H7 (cell line): Measurements from ENCODE around the gene NIBAN1. TPM values are rescaled to one million over a fixed set of nuclear protein-coding genes. Genes with fewer than 3 reads are reported as not detected.
"Not testable (repeated sequence)": the region's sequence is repeated elsewhere in the genome, so short reads cannot be mapped to it uniquely, and the experiment has no call there.

ENCODE experiments used
- DNase-seq: peaks from one replicate; pipeline ENCODE4 v3.0.0; 2012
- H3K27me3 ChIP-seq: 2 replicates; pipeline ENCODE4 v1.6.0; 2011; ENCODE audit warnings: mild to moderate bottlenecking, low read length; ENCODE audit not compliant: control insufficient read depth, insufficient read depth
- H3K36me3 ChIP-seq: replicated peaks from 2 replicates; pipeline ENCODE4 v1.5.1; 2011; ENCODE audit warnings: low read length; ENCODE audit not compliant: control insufficient read depth, insufficient read depth
- H3K4me3 ChIP-seq: 2 replicates; pipeline ENCODE4 v1.5.1; 2011; ENCODE audit warnings: low read depth, mild to moderate bottlenecking, control low read depth, low read length, moderate library complexity; ENCODE audit not compliant: insufficient read depth
- total RNA-seq: library from RNA; depleted of rRNA; stranded (reverse); fragments of >200 nt; shearing (Covaris generic); gene quantifications from 2 replicates; pipeline ENCODE4 v1.2.3, GENCODE V29; 2014; rRNA removed

NIBAN1 gene, protein sequence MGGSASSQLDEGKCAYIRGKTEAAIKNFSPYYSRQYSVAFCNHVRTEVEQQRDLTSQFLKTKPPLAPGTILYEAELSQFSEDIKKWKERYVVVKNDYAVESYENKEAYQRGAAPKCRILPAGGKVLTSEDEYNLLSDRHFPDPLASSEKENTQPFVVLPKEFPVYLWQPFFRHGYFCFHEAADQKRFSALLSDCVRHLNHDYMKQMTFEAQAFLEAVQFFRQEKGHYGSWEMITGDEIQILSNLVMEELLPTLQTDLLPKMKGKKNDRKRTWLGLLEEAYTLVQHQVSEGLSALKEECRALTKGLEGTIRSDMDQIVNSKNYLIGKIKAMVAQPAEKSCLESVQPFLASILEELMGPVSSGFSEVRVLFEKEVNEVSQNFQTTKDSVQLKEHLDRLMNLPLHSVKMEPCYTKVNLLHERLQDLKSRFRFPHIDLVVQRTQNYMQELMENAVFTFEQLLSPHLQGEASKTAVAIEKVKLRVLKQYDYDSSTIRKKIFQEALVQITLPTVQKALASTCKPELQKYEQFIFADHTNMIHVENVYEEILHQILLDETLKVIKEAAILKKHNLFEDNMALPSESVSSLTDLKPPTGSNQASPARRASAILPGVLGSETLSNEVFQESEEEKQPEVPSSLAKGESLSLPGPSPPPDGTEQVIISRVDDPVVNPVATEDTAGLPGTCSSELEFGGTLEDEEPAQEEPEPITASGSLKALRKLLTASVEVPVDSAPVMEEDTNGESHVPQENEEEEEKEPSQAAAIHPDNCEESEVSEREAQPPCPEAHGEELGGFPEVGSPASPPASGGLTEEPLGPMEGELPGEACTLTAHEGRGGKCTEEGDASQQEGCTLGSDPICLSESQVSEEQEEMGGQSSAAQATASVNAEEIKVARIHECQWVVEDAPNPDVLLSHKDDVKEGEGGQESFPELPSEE
- total RNA-seq, result 3.6 and 3.8 TPM in 2 replicates

DNA sequence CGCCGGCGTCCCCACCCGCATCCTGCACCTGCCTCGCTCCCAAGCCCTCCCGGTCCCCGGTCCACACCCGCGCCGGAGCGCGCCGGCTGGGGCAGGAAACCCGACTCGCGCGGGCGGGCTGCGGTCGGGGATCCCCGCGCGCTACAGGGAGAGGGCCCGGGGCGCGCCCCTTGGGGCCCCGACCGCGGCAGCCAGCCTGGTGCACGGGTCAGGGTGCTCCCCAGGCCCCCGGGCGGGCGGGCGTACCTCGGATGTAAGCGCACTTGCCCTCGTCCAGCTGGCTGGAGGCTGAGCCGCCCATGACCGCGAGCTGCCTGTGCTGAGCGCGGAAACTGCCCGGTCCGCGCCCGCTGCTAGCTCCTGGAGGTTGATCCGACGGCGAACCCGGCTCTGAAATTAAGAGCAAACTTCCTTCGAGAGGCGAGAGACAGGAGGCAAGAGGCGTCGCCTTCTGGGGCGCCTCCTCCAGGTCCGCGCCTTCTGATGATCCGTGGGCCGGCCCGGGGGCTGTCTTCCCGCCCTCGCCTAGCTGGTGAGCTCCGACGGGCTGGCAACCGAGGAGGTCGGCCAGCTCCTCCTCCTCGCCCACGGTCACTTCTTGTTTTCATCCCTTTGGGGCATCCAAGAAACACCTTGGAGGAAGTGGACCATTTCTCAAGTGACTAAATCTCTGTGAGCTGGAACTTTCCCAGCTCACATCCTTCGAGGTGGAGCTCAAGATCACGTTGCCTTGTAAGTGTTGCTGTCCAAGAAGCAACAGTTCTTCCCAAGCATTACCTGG, at the start of gene NIBAN1:
Gene NIBAN1, minus strand, starts transcription at position 453 of the 781 bp plus-strand sequence. Its CDS starts 152 bp downstream, at position 301.
- H3K27me3 ChIP-seq, result peaks cover 38% of the 10 kb centered on the region
- peak within 1 kb of the TSS; percentile 63 for H3K4me3 ChIP-seq
- no peaks in the 10 kb centered on the region for H3K36me3 ChIP-seq
- peak; percentile 85 for DNase-seq

DNA sequence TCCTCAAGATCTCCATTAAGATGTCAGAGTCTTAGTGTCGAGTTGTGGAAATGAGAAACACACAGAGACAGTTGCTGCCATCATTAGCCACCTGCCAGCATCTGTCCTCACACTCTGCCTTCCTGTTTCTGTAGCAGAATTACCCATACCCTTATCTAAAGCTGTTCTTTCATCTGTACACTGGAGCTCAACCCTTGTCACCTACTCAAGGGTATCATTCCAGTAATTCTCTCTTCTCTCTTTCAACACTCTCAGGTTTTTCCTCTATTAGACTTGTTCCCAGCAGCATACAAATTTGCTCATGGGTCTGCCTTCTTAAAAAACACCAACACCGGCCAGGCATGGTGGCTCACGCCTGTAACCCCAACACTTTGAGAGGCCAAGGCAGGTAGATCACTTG, 43.7 kb upstream of the NIBAN1 start:
- no peak for DNase-seq
- no peaks in the 10 kb centered on the region for H3K27me3 ChIP-seq
- H3K36me3 ChIP-seq, result no peaks in the 10 kb centered on the region
- no peak overlapping the region for H3K4me3 ChIP-seq

DNA sequence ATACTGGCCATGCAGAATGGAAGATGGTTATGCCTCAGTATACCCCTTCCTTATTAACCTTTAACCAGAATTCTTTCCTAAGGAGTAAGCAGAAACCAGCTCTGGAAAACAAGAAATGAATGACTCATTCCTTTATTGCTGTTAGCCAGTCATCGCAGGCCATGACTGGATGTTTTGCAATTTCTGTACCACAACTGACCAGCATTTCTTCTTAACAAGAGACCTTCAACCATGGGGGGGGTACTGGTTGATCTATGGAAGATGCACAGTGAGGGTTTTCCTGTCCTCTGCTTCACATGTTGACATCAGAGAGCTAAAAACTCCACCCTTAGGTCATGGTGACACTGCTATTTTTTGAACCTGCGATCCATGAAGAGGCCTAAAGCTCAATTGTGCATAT, 43.0 kb upstream of the NIBAN1 start:
- no peaks in the 10 kb centered on the region for H3K36me3 ChIP-seq
- no peak overlapping the region for H3K4me3 ChIP-seq
- no peaks in the 10 kb centered on the region for H3K27me3 ChIP-seq
- DNase-seq, result no peak

DNA sequence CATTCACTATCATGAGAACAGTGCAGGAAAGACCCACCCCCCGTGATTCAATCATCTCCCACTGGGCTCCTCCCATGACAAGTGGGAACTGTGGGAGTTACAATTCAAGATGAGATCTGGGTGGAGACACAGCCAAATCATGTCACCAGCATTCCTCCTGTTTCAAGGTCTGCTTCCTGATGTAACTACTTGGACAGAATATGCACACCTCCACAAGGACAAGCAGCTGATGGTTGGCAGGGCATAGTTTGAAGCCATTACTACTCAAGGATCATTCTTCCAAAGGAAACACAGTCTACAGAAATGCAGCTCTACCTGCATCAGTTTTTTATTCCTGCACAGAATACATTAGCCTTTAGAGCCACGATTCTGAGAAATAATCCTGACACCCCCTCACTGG, 42.6 kb upstream of the NIBAN1 start:
- Histone ChIP-seq H3K36me3 (no peaks in the 10 kb centered on the region), H3K4me3 (no peak overlapping the region), H3K27me3 (no peaks in the 10 kb centered on the region)
- DNase-seq, result no peak

DNA sequence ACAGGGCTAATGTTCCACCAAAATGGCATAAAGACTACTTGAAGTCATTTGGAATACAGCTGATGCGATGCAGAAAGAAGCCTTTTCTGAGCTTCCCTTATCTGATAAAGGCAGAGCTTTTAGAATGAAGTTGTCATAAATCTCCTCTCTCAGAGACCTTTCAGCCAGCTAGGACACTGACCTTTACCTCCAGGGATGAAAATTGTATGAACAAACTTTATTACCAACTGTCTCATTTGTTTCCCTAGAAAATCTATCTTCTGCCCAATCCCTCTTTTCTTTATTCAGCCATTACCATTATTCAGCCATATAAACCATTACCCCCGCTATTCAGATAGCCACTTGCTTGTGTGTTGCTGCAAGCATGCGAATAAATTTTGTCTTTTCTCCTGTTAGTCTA, 41.3 kb upstream of the NIBAN1 start:
- DNase-seq, result no peak
- Histone ChIP-seq H3K4me3 (no peak overlapping the region), H3K36me3 (no peaks in the 10 kb centered on the region), H3K27me3 (no peaks in the 10 kb centered on the region)

DNA sequence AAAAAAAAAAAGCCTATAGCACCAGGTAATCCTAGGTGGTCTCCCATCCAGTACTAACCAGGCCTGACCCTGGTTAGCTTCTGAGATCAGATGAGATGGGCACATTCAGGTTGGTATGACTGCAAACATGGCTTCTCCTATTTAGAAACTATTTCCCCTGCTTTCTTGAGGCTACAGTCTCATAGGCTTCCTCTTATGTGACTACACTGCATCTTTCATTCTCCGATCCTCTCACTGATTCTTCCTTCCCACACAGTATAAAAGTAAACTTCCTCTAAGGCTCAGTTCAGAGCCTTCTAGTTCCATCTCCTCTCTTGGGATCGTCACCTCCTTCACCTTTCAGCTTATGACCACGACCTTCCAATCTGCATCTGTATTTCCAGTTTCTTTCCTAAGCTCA, 40.6 kb upstream of the NIBAN1 start:
- Histone ChIP-seq H3K4me3 (no peak overlapping the region), H3K36me3 (no peaks in the 10 kb centered on the region), H3K27me3 (no peaks in the 10 kb centered on the region)
- DNase-seq, result no peak

DNA sequence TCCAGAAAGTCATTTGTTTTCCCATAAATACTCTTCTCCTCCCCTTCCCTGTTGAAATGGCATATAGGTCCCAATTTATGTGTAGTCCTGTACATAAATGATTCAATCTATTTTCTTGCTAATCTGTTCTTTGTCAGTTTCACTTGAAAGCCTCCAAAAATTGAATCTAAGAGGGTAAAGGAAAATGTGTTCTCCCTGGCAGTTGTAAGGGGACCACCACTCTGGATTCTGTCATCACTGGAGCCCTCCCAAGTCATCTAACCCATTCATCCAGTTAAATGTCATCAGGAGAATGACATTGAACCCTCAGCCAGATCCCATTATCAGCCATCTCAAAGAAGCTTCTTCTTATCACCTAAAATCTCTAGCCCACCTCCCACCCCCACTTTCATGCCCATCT, 36.1 kb upstream of the NIBAN1 start:
- no peaks in the 10 kb centered on the region for H3K27me3 ChIP-seq
- DNase-seq, result no peak
- H3K4me3 ChIP-seq, result no peak overlapping the region
- no peaks in the 10 kb centered on the region for H3K36me3 ChIP-seq

DNA sequence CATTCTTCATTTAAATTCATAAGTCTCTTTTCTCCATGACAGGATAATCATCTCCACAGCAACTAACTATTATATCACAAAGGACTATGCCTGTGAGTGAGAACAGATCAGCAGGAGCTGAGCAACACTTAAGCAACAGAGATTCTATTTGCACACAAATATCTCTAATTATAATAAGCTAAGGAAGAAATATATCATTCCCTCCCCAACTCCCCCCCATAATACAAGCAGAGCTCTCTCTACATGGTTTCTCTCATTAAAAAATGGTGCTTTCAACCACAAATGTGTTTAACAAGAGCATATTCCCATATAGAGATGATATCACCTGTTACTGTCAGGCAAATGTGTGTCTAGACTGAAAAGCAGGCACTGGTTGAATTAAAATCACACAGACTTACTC, 34.5 kb upstream of the NIBAN1 start:
- no peaks in the 10 kb centered on the region for H3K36me3 ChIP-seq
- no peak for DNase-seq
- no peak overlapping the region for H3K4me3 ChIP-seq
- no peaks in the 10 kb centered on the region for H3K27me3 ChIP-seq

DNA sequence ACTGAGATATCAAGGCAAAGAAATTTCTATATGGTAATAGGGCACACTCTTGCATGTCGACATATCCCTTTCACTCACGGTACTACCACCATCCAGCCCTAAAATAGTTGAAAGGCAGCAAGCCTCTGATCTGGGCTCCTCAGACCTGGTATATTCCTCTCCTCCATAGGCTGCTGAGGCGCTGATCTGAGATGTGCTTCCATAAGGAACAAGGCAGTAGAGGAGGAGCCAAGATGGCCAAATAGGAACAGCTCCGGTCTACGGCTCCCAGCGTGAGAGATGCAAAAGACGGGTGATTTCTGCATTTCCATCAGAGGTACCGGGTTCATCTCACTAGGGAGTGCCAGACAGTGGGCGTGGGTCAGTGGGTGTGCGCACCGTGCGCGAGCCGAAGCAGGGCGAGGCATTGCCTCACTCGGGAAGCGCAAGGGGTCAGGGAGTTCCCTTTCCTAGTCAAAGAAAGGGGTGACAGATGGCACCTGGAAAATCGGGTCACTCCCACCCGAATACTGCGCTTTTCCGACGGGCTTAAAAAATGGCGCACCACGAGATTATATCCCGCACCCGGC, 27.1 kb upstream of the NIBAN1 start:
- DNase-seq, result peak; percentile 7

GRCh38 chr1:184999974-185000373, 25.7 kb upstream of the NIBAN1 start:
- H3K4me3 ChIP-seq, H3K36me3 ChIP-seq, H3K27me3 ChIP-seq, DNase-seq: not testable (repeated sequence)

More for the DNA sequence above, 27.1 kb upstream of the NIBAN1 start:
- not testable (repeated sequence) for H3K36me3 ChIP-seq, H3K27me3 ChIP-seq
- peak overlapping the region; percentile 31; the same call in 1 of the 2 replicates for H3K4me3 ChIP-seq

- Histone ChIP-seq H3K36me3 (no peaks in the 10 kb centered on the region), H3K4me3 (no peak overlapping the region), H3K27me3 (no peaks in the 10 kb centered on the region)
- no peak for DNase-seq
Measured at GRCh38 chr1:184994301-184994700, 20.0 kb upstream of the NIBAN1 start.

- Histone ChIP-seq H3K27me3 (no peaks in the 10 kb centered on the region), H3K4me3 (no peak overlapping the region), H3K36me3 (no peaks in the 10 kb centered on the region)
- no peak for DNase-seq
Measured at GRCh38 chr1:184992271-184992670, 18.0 kb upstream of the NIBAN1 start.

DNA sequence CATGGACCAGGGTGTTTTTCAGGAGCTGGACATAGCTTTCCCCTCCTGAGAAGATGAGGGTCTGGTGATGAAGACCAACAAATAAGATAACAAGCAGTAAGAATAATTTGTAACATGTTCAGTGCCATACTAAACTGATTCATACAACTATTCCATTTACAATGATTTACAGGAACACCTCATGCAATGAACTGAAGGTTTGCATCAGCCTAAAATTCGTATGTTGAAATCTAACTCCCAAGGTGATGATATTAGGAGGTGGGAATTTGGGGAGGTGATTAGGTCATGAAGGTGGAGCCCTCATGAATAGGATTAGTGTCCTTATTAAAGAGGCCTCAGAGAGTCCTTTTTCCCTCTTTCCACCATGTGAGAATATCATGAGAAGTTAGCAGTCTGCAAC, 15.9 kb upstream of the NIBAN1 start:
- no peak for DNase-seq
- no peaks in the 10 kb centered on the region for H3K27me3 ChIP-seq
- no peak overlapping the region for H3K4me3 ChIP-seq
- no peaks in the 10 kb centered on the region for H3K36me3 ChIP-seq

- no peak for DNase-seq
- H3K4me3 ChIP-seq, result no peak overlapping the region
- H3K27me3 ChIP-seq, result no peaks in the 10 kb centered on the region
- no peaks in the 10 kb centered on the region for H3K36me3 ChIP-seq
Measured at GRCh38 chr1:184988506-184988905, 14.2 kb upstream of the NIBAN1 start.
